Thymus (tissue), 11 donors: ENCODE results near the gene XXYLT1. TPM values are rescaled to one million over a fixed set of nuclear protein-coding genes. Genes with fewer than 3 reads are reported as not detected.

Source experiments
- DNase-seq, 9 donors: peaks; one replicate each; pipeline ENCODE4 v3.0.0-alpha.2; 2013; ENCODE audit warnings: low spot score in 9 of 9, low read depth in 6 of 9, missing footprints in 1 of 9
- H3K27ac ChIP-seq, 2 donors: one replicate each; pipeline ENCODE4 v1.5.1; 2013; ENCODE audit warnings: control low read depth in 1 of 2, low read depth in 1 of 2, low read length in 1 of 2, mild to moderate bottlenecking in 1 of 2, moderate library complexity in 1 of 2
- H3K27me3 ChIP-seq, 2 donors: one replicate each; pipeline ENCODE4 v1.5.1; 2013; ENCODE audit warnings: low read length in 1 of 2; ENCODE audit not compliant: control insufficient read depth in 2 of 2, insufficient read depth in 1 of 2
- H3K36me3 ChIP-seq, 2 donors: one replicate each; pipeline ENCODE4 v1.5.1; 2013; ENCODE audit warnings: low read length in 1 of 2, mild to moderate bottlenecking in 1 of 2, moderate library complexity in 1 of 2; ENCODE audit not compliant: control insufficient read depth in 2 of 2, insufficient read depth in 2 of 2
- H3K4me1 ChIP-seq, 2 donors: one replicate each; pipeline ENCODE4 v1.5.1; 2013; ENCODE audit warnings: low read length in 2 of 2; ENCODE audit not compliant: control insufficient read depth in 2 of 2, insufficient read depth in 2 of 2
- H3K4me3 ChIP-seq, 2 donors: one replicate each; pipeline ENCODE4 v1.5.1; 2013; ENCODE audit warnings: low read length in 2 of 2, control low read depth in 1 of 2, mild to moderate bottlenecking in 1 of 2
- H3K9me3 ChIP-seq, 2 donors: one replicate each; pipeline ENCODE4 v1.5.1; 2013; ENCODE audit warnings: low read length in 1 of 2, mild to moderate bottlenecking in 1 of 2; ENCODE audit not compliant: control insufficient read depth in 2 of 2, insufficient read depth in 1 of 2
- WGBS: extraction: QIAGEN DNeasy Blood & Tissue Kit; methylation state at CpG from one replicate; pipeline ENCODE4 v1.1.7; 2013; 5-methylcytosine and 5-hydroxymethylcytosine counted together
- polyA plus RNA-seq: library from polyadenylated mRNA; stranded (reverse); fragments of 200-250 nt; gene quantifications from one replicate; pipeline ENCODE4 v1.2.3, GENCODE V29; 2013
- total RNA-seq: library from RNA; stranded (reverse); fragments of 120-200 nt; gene quantifications from one replicate; pipeline ENCODE4 v1.2.4, GENCODE V29; 2013
- donor health status: healthy.

Gene XXYLT1
- total and polyA plus RNA-seq, 2 donors = 5.8 to 12.3 TPM

DNA sequence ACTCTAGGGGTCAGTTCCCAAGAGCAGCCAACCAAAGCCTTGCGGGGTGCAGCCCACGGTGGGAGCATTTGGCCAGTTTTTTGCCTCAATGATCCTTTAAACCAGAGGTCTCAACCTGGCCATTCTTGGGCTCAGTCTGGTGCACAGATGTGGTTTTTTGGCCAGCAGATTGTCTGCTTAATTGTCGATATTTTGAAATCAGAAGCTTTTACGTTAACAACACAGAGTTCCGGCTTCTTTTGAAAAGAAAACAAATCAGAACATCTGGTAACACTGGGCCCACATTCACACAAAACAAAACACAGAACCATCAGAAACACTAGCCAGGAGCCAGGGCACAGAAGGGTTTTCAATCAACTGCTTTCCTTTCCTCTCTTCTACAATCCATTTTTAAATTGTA, 127.7 kb downstream of the XXYLT1 start:
- Histone ChIP-seq H3K36me3 (no peaks in the 10 kb centered on the region), H3K4me1 (peaks cover 4 to 39% of the 10 kb centered on the region in 2 donors), H3K9me3 (peaks cover 0 to 11% of the 10 kb centered on the region in 2 donors), H3K27me3 (no peaks in the 10 kb centered on the region), H3K27ac (no peak overlapping the region), H3K4me3 (no peak overlapping the region)
- no peak for DNase-seq
- WGBS = 98% methylated on average over 5 of the region's 5 CpGs

DNA sequence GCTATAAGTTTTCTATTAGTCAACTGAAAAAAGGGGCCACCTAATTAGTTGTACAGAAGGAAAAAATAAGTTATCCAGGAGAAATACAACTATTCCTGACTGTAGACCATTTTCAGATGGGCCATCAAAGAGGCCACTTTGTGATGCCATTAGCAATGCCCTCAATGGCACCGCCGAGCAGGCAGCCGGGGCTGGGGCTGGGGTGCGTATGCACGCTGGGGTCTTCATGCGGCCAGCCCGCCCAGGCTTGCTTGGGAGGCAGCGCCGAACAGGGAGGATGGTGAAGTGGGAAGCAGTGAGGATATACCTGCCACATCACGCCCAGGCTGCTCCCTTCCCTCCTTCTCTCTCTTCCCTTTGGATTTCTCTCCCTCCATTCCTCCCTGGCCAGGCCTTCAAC, 128.4 kb downstream of the XXYLT1 start:
- peaks cover 0 to 33% of the 10 kb centered on the region in 2 donors for H3K4me1 ChIP-seq
- H3K27me3 ChIP-seq = no peaks in the 10 kb centered on the region
- no peak for DNase-seq
- over 99% methylated on average over 10 of the region's 10 CpGs for WGBS
- H3K9me3 ChIP-seq = peaks cover 0 to 11% of the 10 kb centered on the region in 2 donors
- no peak overlapping the region for H3K4me3 ChIP-seq
- no peaks in the 10 kb centered on the region for H3K36me3 ChIP-seq
- H3K27ac ChIP-seq = no peak overlapping the region

DNA sequence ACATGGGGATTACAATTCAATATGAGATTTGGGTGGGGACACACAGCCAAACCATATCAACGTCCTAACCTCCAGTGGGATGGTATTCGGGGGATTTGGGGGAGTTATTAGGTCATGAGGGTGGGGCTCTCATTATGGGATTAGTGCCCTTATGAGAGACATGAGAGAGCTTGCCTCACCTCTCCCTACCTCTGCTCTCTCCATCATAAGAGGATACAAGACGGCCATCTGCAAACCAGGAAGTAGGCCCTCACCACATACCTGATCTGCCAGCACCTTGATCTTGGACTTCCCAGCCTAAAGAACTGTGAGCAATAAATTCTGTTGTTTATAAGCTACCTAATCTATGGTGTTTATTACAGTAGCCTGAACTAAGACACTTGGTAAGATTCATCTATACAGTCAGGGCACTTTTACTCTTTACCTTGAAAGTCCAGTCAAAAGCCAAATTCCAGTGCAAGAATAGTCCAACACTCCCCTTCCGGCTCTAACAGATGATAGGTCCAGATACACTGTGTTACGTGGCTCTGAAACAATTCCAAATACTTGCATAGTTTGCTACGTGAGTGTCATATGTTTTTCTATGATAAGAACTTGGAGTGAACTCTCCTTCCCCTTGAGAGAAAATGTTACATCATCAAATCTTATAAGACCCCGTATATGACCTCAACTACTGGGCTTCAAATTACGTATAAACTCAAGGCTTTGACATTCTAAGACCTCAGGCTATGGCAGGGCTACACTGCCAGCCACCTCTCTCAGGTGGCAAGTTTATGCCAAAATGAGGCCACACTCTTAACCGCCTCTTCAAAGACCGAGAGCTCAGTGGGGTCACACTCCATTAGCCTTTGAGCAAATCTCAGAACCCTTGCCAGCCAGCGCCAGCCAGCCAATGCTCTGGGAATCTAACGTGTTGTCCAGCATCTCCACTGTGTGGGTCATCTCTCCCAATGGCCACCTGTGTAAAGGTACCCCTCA, 129.9 kb downstream of the XXYLT1 start:
- Histone ChIP-seq H3K36me3 (peaks cover 0 to 3% of the 10 kb centered on the region in 2 donors), H3K4me1 (peaks cover 0 to 24% of the 10 kb centered on the region in 2 donors), H3K9me3 (peaks cover 0 to 11% of the 10 kb centered on the region in 2 donors), H3K27me3 (no peaks in the 10 kb centered on the region), H3K4me3 (no peak overlapping the region), H3K27ac (no peak overlapping the region)
- 98% methylated on average over 12 of the region's 12 CpGs for WGBS
- no peak for DNase-seq

DNA sequence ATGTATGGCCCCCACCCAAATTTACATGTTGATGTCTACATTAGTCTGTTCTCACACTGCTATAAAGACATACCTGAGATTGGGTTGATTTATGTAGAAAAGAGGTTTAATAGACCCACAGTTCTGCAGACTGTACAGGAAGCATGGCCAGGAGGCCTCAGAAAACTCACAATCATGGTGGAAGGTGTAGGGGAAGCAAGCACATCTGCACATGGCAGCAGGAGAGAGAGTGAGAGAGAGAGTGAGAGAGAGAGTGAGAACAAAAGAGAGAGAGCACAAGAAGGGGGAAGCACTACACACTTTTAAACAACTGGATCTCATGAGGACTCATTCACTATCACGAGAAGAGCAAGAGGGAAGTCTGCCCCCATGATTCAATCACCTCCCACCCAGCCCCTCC, 130.5 kb downstream of the XXYLT1 start:
- H3K36me3 ChIP-seq = peaks cover 0 to 3% of the 10 kb centered on the region in 2 donors
- no peak for DNase-seq
- no peak overlapping the region for H3K4me3 ChIP-seq
- H3K27me3 ChIP-seq = no peaks in the 10 kb centered on the region
- H3K9me3 ChIP-seq = peaks cover 0 to 11% of the 10 kb centered on the region in 2 donors
- peaks cover 0 to 17% of the 10 kb centered on the region in 2 donors for H3K4me1 ChIP-seq
- WGBS = 100% methylated on average over 1 of the region's 1 CpG
- H3K27ac ChIP-seq = no peak overlapping the region

DNA sequence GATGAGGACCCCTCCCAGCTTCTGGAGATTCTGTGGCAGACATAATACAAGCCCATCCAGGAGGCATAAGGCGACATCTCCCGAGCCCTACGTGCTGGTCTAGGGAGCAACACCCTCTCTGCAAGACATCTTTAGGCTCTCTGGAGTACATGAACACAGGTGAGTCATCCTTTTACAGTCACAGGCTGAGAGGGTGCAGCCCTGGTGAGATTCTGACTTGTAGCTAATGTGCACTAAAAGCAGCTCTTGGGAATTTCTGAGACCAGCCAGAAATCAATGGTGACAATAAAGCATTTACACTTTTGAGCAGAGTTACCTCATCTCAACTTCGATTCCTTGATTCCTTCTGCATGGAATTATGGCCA, 131.1 kb downstream of the XXYLT1 start:
- H3K36me3 ChIP-seq = peaks cover 0 to 3% of the 10 kb centered on the region in 2 donors
- H3K27ac ChIP-seq = no peak overlapping the region
- no peak overlapping the region for H3K4me3 ChIP-seq
- H3K4me1 ChIP-seq = peaks cover 0 to 12% of the 10 kb centered on the region in 2 donors
- H3K9me3 ChIP-seq = peaks cover 0 to 11% of the 10 kb centered on the region in 2 donors
- WGBS = 96% methylated on average over 4 of the region's 4 CpGs
- no peak for DNase-seq
- no peaks in the 10 kb centered on the region for H3K27me3 ChIP-seq

DNA sequence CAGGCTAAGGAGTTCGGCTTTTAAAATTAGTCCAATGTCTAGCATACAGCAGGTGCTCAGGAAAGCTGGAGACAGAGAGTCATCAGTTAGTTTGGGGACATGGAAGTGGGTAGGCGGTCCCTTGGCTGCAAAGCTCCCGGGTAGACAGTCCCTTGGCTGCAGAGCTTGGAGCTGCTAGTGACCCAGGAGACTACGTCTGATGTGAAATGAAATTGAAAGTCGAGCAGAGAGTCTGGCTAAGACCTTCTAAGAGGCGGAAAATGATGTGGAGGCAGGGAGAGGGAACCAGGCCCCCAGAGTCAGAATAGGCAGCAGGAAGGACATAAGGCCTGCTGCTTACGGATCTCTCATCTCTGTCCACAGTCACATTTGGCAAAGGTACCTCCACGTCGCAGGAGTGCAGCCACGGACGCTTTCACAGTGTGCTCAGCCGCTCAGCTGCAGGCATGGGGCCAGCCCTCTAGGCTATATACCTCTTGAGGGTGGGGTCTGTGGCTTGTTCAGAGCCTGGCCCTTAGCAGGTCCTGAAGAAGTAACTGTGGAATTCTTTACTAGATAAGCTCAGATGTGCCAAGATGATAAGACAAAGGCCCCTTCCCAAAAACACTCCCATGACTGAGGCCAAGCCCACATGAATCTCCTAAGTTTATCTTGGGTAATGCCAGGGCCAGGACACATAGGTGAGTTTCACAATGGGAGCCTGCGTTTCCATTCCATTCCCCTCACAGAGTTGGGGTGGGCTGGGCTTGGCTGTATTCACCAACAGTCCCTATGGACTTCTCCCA, 131.7 kb downstream of the XXYLT1 start:
- Histone ChIP-seq H3K27me3 (no peaks in the 10 kb centered on the region), H3K36me3 (peaks cover 0 to 3% of the 10 kb centered on the region in 2 donors), H3K27ac (no peak overlapping the region), H3K4me3 (no peak overlapping the region), H3K9me3 (peaks cover 0 to 11% of the 10 kb centered on the region in 2 donors), H3K4me1 (peaks cover 0 to 8% of the 10 kb centered on the region in 2 donors)
- no peak for DNase-seq
- 94% methylated on average over 13 of the region's 13 CpGs for WGBS

DNA sequence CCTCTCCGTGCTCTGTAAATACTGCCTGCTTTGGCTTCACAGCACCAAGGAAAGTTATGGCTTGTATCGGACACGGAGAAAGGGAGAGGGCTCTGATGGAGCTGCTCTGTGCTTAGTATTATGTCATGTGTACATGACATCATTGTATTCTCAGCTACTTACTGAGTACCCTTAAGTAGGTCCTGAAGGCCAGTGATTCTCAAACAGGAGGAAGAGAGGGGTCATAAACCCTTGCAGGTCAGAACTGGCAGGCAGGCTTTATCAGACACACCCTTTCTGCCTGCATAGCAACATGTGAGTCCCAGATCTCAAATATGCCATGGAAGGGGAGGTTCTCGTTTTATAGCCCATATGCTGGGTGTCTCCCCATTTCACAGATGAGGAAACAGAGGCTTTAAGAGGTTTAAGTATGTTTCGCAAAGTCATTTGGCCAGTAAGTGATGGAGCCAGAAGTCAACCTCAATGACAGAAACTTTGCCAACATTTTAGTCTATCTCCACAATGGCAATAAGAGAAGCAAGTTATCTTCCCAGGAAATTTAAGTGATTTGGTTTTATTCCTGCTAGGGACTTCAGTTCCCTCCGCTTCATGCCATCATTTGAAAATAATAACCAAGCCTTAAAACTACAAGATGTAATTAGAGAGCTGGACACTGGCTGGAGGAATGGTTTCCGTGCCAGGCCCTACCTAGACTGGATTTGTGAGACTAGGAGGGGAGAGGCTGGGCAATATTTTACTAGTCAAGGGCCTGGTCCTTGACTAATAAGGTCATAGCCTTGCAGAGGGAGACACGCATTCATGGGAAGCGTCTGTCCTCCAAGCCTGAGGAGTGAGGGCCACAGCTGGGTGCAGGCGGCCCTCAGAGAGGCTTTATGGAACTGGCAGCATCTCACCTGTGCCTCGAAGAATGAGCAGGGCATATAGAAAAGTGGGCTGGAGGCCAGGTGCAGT, 133.0 kb downstream of the XXYLT1 start:
- Histone ChIP-seq H3K36me3 (peaks cover 0 to 3% of the 10 kb centered on the region in 2 donors), H3K9me3 (peaks cover 0 to 11% of the 10 kb centered on the region in 2 donors), H3K27me3 (no peaks in the 10 kb centered on the region), H3K27ac (no peak overlapping the region), H3K4me3 (no peak overlapping the region), H3K4me1 (peaks cover 0 to 8% of the 10 kb centered on the region in 2 donors)
- no peak for DNase-seq
- WGBS = 93% methylated on average over 11 of the region's 11 CpGs

DNA sequence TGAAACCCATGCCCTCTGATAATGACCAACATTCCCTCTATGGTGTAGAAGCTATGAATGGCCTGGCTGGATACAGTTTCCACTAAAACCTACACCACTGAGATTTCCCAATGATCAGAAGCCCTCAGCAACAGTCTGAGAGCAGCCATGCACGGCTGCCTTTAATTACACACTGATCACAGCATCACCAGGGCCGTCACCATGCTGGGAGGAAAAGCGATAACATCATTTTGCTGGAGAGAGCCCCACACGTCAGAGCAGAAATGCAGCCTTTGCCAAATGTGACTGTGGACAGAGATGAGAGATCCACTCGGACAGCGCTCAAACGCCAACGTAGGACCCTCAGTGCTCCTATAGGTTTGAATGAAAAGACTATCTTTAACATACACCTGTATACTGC, 135.0 kb downstream of the XXYLT1 start:
- WGBS = 90% methylated on average over 8 of the region's 8 CpGs
- no peak for DNase-seq
- Histone ChIP-seq H3K4me1 (peaks cover 0 to 16% of the 10 kb centered on the region in 2 donors), H3K36me3 (peaks cover 0 to 3% of the 10 kb centered on the region in 2 donors), H3K27ac (no peak overlapping the region), H3K9me3 (peaks cover 0 to 7% of the 10 kb centered on the region in 2 donors), H3K27me3 (no peaks in the 10 kb centered on the region), H3K4me3 (no peak overlapping the region)
